CD14-positive monocyte (primary cell): ENCODE measurements around the gene GABRG3. TPM values are rescaled to one million over a fixed set of nuclear protein-coding genes. Genes with fewer than 3 reads are reported as not detected.

Source experiments
- DNase-seq, 3 donors: peaks; one replicate each; pipeline ENCODE4 v3.0.0-alpha.2; 2011 to 2022
- H2AFZ ChIP-seq: 2 replicates; pipeline ENCODE4 v1.6.0; 2012; ENCODE audit warnings: mild to moderate bottlenecking, low read depth, low read length, inconsistent platforms; ENCODE audit not compliant: insufficient read depth, poor library complexity, severe bottlenecking
- H3K27ac ChIP-seq, 2 donors: 1 replicate in 1 of 2; 2 replicates in 1 of 2; pipeline ENCODE4 v1.5.1; 2012 to 2013; ENCODE audit warnings: low read length in 2 of 2, control low read depth in 1 of 2, inconsistent platforms in 1 of 2, low read depth in 1 of 2, mild to moderate bottlenecking in 1 of 2
- H3K27me3 ChIP-seq, 2 donors: one replicate each; pipeline versions ENCODE4 v1.6.0 to v1.6.1; 2011 to 2013; ENCODE audit warnings: low read length in 2 of 2; ENCODE audit not compliant: control insufficient read depth in 2 of 2, insufficient read depth in 2 of 2
- H3K36me3 ChIP-seq, 2 donors: replicated peaks in 1 of 2; 1 replicate in 1 of 2; 2 replicates in 1 of 2; pipeline versions ENCODE4 v1.5.1 to v1.6.1; 2012 to 2013; ENCODE audit warnings: low read length in 2 of 2, control low read depth in 1 of 2, inconsistent platforms in 1 of 2, mild to moderate bottlenecking in 1 of 2; ENCODE audit not compliant: insufficient read depth in 2 of 2, control insufficient read depth in 1 of 2
- H3K4me1 ChIP-seq, 2 donors: 1 replicate in 1 of 2; 2 replicates in 1 of 2; pipeline versions ENCODE4 v1.5.1 to v1.6.1; 2012 to 2013; ENCODE audit warnings: low read length in 2 of 2, control low read depth in 1 of 2, inconsistent platforms in 1 of 2, mild to moderate bottlenecking in 1 of 2, moderate library complexity in 1 of 2; ENCODE audit not compliant: insufficient read depth in 2 of 2, control insufficient read depth in 1 of 2
- H3K4me2 ChIP-seq: replicated peaks from 2 replicates; pipeline ENCODE3; 2012; ENCODE audit warnings: low read length, moderate library complexity, mild to moderate bottlenecking; ENCODE audit not compliant: poor library complexity, severe bottlenecking; ENCODE audit errors: extremely low read depth
- H3K4me3 ChIP-seq, 3 experiments: fragments of 200-600 bp in 1 of 3; sonication (generic) in 1 of 3; replicated peaks in 1 of 3; 1 replicate in 2 of 3; 2 replicates in 1 of 3; pipeline ENCODE4 v1.5.1; 2011 to 2013; ENCODE audit warnings: low read length in 3 of 3, mild to moderate bottlenecking in 3 of 3, control low read depth in 2 of 3, low read depth in 2 of 3, inconsistent platforms in 1 of 3, moderate library complexity in 1 of 3
- H3K79me2 ChIP-seq: 2 replicates; pipeline ENCODE4 v1.6.0; 2012; ENCODE audit warnings: mild to moderate bottlenecking, control low read depth, inconsistent platforms, low read length, moderate library complexity; ENCODE audit not compliant: insufficient read depth
- H3K9ac ChIP-seq: 2 replicates; pipeline ENCODE4 v1.6.0; 2017; ENCODE audit warnings: low read length, mild to moderate bottlenecking; ENCODE audit not compliant: insufficient read depth, poor library complexity, severe bottlenecking
- H3K9me3 ChIP-seq, 2 donors: replicated peaks in 1 of 2; 1 replicate in 1 of 2; 2 replicates in 1 of 2; pipeline versions ENCODE4 v1.5.1 to v1.6.1; 2012 to 2013; ENCODE audit warnings: low read length in 2 of 2, control low read depth in 1 of 2; ENCODE audit not compliant: control insufficient read depth in 1 of 2, insufficient read depth in 1 of 2
- H4K20me1 ChIP-seq: 2 replicates; pipeline ENCODE4 v1.6.0; 2012; ENCODE audit warnings: mild to moderate bottlenecking, low read length, control low read depth, moderate library complexity; ENCODE audit not compliant: insufficient read depth
- H3K27ac Mint-ChIP-seq, 7 donors: one replicate each; pipeline ENCODE4 v1.8.0; 2020; ENCODE audit warnings: mild to moderate bottlenecking in 7 of 7, mixed read lengths in 7 of 7, moderate library complexity in 6 of 7, inconsistent platforms in 2 of 7
- H3K27me3 Mint-ChIP-seq, 3 donors: one replicate each; pipeline ENCODE4 v1.8.0; 2021 to 2022; ENCODE audit warnings: low read depth in 3 of 3, mild to moderate bottlenecking in 3 of 3, mixed read lengths in 3 of 3, moderate library complexity in 3 of 3, inconsistent platforms in 1 of 3
- H3K36me3 Mint-ChIP-seq, 2 donors: one replicate each; pipeline ENCODE4 v1.8.0; 2020; ENCODE audit warnings: mixed read lengths in 2 of 2, inconsistent platforms in 1 of 2, mild to moderate bottlenecking in 1 of 2
- H3K4me1 Mint-ChIP-seq: one replicate; pipeline ENCODE4 v1.8.0; 2020; ENCODE audit warnings: mild to moderate bottlenecking, mixed read lengths
- H3K4me3 Mint-ChIP-seq, 2 donors: one replicate each; pipeline ENCODE4 v1.8.0; 2020; ENCODE audit warnings: mild to moderate bottlenecking in 2 of 2, mixed read lengths in 2 of 2, moderate library complexity in 1 of 2
- H3K9me3 Mint-ChIP-seq, 7 donors: one replicate each; pipeline ENCODE4 v1.8.0; 2020 to 2022; ENCODE audit warnings: mixed read lengths in 7 of 7, mild to moderate bottlenecking in 6 of 7, moderate library complexity in 6 of 7, inconsistent platforms in 2 of 7
- CTCF ChIP-seq: fragments of 200-600 bp; IDR thresholded peaks from one replicate; pipeline ENCODE4 v1.8.0; 2022; ENCODE audit warnings: antibody characterized with exemption, mild to moderate bottlenecking
- WGBS: methylation state at CpG from one replicate; pipeline ENCODE4 v1.1.5; 2013; ENCODE audit warnings: missing lambda C conversion rate; ENCODE audit not compliant: insufficient coverage; 5-methylcytosine and 5-hydroxymethylcytosine counted together
- intact Hi-C, 2 donors: fragments of 100-400 bp; cut with micrococcal nuclease; formaldehyde crosslinking; loops; one replicate each; pipeline versions ENCODE4 v1.15.0 to v1.15.1; 2023
- polyA plus RNA-seq, 3 donors: library from polyadenylated mRNA; depleted of rRNA in 1 of 3; unstranded in 2 of 3; stranded (reverse) in 1 of 3; fragments of 300-500 nt in 2 of 3; fragments of >200 nt in 1 of 3; fragmentation: Illumina TruSeq in 2 of 3; gene quantifications; 1 replicate in 2 of 3; 2 replicates in 1 of 3; pipeline ENCODE4 v1.2.3, GENCODE V29; 2012 to 2021

Gene GABRG3
- polyA plus RNA-seq, 3 donors: not detected

GRCh38 chr15:27254055-27254454 is 283.1 kb downstream of the GABRG3 start:
- Mint-ChIP-seq H3K36me3 (no peaks in the 10 kb centered on the region), H3K4me3 (no peak overlapping the region), H3K27me3 (peaks cover 0 to 1% (median 0%) of the 10 kb centered on the region in 3 donors), H3K9me3 (peaks cover 2 to 20% (median 8%) of the 10 kb centered on the region in 7 donors), H3K27ac (no peak overlapping the region), H3K4me1 (no peaks in the 10 kb centered on the region)
- Histone ChIP-seq H3K79me2 (no peaks in the 10 kb centered on the region), H3K4me1 (no peaks in the 10 kb centered on the region), H4K20me1 (no peaks in the 10 kb centered on the region), H3K4me3 (no peak overlapping the region), H3K9ac (no peak overlapping the region), H3K4me2 (no peak overlapping the region), H3K27me3 (no peaks in the 10 kb centered on the region), H3K36me3 (no peaks in the 10 kb centered on the region), H2AFZ (no peak overlapping the region), H3K27ac (no peak overlapping the region), H3K9me3 (peaks cover under 1 to 6% of the 10 kb centered on the region in 2 donors)
- no peak for TF ChIP-seq CTCF
- intact Hi-C loops: no loop called here
- no peak for DNase-seq
- 90% methylated on average over 7 of the region's 9 CpGs for WGBS

- no peak for TF ChIP-seq CTCF
- H3K9ac ChIP-seq: no peak overlapping the region
- H3K36me3 ChIP-seq: no peaks in the 10 kb centered on the region
- peaks cover 4 to 11% of the 10 kb centered on the region in 2 donors for H3K9me3 ChIP-seq
- Mint-ChIP-seq H3K27me3 (peaks cover 0 to 1% (median 0%) of the 10 kb centered on the region in 3 donors), H3K4me3 (no peak overlapping the region), H3K27ac (no peak overlapping the region), H3K4me1 (no peaks in the 10 kb centered on the region), H3K36me3 (no peaks in the 10 kb centered on the region), H3K9me3 (peaks cover 0 to 16% (median 8%) of the 10 kb centered on the region in 7 donors)
- no peak for DNase-seq
- no peaks in the 10 kb centered on the region for H3K4me1 ChIP-seq
- no peak overlapping the region for H3K4me2 ChIP-seq
- intact Hi-C loops: no loop called here
- WGBS: 63% methylated on average over 3 of the region's 3 CpGs
- no peaks in the 10 kb centered on the region for H3K27me3 ChIP-seq
- H3K4me3 ChIP-seq: no peak overlapping the region
- H3K27ac ChIP-seq: no peak overlapping the region
- no peaks in the 10 kb centered on the region for H3K79me2 ChIP-seq
- no peaks in the 10 kb centered on the region for H4K20me1 ChIP-seq
- H2AFZ ChIP-seq: no peak overlapping the region
Observed at GRCh38 chr15:27254801-27255200, 283.8 kb downstream of the GABRG3 start.
